GM12873 (cell line): Measurements from ENCODE around the gene U2AF2.

Experiments
- CTCF ChIP-seq: IDR thresholded peaks from 2 replicates; pipeline ENCODE4 v1.5.1; 2012; ENCODE audit warnings: low read depth, mild to moderate bottlenecking, moderate library complexity, low read length, control low read depth; ENCODE audit not compliant: insufficient read depth; ENCODE audit errors: missing control alignments

Gene U2AF2

DNA sequence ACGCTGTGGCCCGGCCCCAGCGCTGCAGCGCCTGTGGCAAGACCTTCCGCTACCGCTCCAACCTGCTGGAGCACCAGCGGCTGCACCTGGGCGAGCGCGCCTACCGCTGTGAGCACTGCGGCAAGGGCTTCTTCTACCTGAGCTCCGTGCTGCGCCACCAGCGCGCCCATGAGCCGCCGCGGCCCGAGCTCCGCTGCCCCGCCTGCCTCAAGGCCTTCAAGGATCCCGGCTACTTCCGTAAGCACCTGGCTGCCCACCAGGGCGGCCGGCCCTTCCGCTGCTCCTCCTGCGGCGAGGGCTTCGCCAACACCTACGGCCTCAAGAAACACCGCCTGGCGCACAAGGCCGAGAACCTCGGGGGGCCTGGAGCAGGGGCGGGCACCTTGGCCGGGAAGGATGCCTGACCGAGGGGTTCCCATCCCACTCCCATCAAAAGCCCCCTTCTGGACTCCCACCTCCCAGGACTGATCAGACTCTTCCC is 38.4 kb upstream of the U2AF2 start:
- TF ChIP-seq CTCF, result no peak

DNA sequence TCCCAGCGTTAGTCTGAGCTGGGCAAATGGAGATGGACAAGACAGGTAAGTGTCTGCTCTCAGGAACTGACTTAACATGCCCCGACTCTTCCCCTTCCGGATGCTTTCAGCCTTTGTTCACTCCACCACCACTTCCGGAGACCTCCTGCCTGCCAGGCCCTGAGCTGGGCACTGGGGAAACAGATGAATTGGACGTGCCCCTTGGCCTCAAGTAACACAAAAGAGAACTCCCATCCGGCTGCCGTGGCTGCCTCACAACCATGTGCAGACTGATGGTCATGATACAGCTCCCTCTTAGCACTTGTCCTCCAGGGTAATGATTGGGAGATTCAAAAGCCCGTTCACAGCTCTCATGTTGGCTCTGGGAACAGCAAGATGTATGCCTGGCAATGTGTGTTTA is 37.4 kb upstream of the U2AF2 start:
- no peak for TF ChIP-seq CTCF

DNA sequence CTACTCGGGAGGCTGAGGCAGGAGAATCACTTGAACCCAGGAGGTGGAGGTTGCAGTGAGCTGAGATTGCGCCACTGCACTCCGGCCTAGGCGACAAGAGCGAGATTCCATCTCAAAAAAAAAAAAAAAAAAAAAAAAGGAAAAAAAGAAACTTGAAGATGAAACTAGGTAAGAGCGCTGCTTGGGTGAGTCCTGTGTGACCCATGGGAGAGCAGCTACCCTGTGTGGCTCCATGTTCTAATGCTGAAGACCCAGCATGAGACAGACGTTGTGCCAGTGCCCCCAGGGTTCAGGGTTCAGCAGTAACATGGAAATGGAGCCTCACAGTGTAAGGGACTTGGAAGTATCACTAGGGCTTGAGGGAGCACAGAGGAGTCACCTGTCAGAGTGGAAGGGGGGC is 36.4 kb upstream of the U2AF2 start:
- TF ChIP-seq CTCF, result no peak

DNA sequence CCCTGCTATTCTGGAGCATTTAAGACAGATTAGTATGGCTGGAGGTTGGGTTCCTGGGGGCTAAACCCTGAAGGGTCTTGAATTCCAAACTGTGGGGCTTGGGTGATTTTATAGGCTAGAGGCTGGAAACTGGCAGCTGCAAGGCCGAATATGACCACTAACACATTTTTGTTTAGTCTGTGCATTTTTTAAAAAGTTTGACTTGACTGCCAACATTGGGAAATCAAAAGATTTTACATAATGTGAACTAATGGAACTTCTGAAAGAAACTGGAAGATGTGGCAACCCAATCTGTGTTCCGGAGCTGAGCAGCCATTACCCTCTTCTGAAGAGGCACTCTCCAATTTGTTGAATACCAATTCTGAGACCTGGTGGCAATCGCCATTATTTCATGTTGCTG is 35.5 kb upstream of the U2AF2 start:
- no peak for TF ChIP-seq CTCF

DNA sequence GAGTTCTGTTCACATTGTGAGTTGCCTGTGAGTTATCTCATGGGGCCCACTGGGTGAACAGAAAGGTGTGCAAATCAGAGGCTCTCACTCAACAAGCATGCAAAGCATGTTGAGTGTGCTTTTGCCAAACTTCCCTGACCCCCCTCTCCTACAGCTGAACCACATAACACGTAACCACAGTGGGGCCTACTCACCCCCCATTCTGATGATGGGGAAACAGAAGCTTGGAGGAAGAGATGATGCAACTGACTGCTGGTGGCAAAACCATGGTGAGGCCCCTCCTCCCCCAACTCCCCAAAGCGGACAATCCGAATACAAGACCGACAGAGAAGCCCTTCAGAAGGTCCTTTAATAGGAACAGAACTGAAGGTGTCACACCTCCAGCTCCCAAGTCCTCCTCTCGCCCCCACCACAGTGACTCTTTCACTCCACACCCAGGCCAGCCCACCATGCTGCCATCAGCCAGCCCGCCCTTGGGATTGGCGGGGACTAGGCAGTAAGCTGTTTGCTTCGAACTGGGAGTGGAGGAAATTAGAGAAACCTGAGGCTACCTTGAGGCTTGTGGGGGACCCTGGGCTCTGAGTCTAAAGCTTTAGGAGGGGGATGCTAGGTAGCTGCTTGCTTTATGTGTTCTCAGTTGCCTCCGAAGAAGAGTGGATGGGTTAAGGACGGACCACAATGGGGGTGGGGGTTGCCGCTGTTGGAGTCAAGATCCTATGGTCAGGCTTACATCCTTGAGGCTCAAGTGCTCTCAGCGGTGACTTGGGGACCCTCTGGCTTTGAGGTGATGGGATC is 34.2 kb upstream of the U2AF2 start:
- no peak for TF ChIP-seq CTCF

GRCh38 chr19:55621205-55621672 is 33.6 kb upstream of the U2AF2 start:
- TF ChIP-seq CTCF, result no peak

- TF ChIP-seq CTCF, result no peak
These were observed 33.1 kb upstream of the U2AF2 start for GRCh38 chr19:55621673-55622231.
